ENCODE measurements around the gene OSBPL6.
A peak's percentile ranks its signal among the peaks of the same experiment; 100 is the strongest.
"Not testable (repeated sequence)": the region's sequence is repeated elsewhere in the genome, so short reads cannot be mapped to it uniquely, and the experiment has no call there.

OSBPL6 gene

DNA sequence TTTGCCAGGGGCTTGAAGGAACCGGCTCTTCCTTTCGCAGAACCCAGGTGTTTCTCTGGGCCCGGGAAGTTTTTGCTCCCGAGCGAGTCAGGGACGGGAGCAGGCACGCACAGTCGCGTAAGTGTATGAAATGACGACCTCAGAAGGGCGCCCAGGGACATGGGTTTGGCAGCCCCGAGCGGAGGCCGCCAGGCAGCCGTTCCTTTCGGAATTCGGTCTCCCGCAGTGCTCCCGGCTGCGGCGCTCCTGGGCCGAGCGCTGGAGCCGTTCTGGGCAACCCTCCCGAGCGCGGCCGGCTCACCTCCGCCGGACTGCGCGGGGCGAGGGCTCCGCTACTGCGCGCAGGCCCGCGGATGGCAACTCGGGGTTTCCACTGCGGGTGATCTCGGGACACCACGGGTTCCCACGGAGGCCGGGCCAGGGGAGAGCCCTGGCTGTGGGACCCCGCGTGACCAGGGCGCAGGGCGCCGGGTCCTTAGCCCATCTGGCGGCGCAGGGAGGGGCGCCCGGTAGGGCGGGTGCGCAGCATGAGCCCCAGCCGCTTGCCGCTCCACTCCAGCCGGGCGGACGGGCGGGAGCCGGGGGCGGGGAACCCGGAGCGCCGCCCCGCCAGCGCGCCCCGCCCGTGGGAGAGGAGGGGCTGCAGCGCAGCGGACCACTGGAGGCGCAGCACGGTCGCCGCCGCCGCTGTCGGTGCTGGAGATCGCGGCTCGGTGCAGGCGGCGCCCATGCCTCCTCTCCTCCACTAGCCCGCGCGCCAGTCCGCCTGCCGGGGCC lies at the start of gene OSBPL6:
OSBPL6 (plus strand) TSS at position 690 of the 777 bp plus-strand sequence. CDS start 111,673 bp downstream, outside the sequence.
- Histone ChIP-seq H3K36me3 (ENCODE audit: control insufficient read depth, insufficient read depth, low read length) (no peaks in the 10 kb centered on the region), H3K9ac (ENCODE audit: low read length) (peak within 1 kb of the TSS; percentile 57), H3K27me3 (ENCODE audit: control insufficient read depth, insufficient read depth, low read length) (peaks cover 35% of the 10 kb centered on the region), H3K4me1 (ENCODE audit: control insufficient read depth, insufficient read depth, low read length) (peaks cover 6% of the 10 kb centered on the region), H3K4me3 (ENCODE audit: low read length) (peak within 1 kb of the TSS; percentile 46), H3K9me3 (ENCODE audit: control insufficient read depth, low read length) (no peaks in the 10 kb centered on the region)

DNA sequence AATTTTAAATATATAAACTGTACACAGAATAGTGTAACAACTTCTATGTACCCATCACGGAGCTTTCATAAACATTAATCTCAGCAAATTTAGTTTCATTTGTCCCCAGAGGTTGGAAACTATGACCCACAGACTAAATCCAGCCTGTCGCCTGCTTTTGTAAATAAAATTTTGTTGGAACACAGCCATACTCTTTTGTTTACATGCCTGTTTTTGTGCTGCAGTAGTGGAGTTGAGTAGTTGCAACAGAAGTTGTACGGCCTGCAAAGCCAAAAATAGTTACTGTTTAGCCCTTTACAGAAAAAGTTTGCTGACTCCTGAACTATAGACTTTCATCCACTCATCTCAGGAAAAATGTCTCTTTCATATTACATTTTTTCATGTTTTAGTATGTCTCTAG lies 42.3 kb upstream of the OSBPL6 start:
- H3K9ac ChIP-seq (ENCODE audit: low read length), result no peak overlapping the region
- no peaks in the 10 kb centered on the region for H3K4me1 ChIP-seq (ENCODE audit: control insufficient read depth, insufficient read depth, low read length)
- H3K9me3 ChIP-seq (ENCODE audit: control insufficient read depth, low read length), result no peaks in the 10 kb centered on the region
- H3K4me3 ChIP-seq (ENCODE audit: low read length), result no peak overlapping the region
- no peaks in the 10 kb centered on the region for H3K36me3 ChIP-seq (ENCODE audit: control insufficient read depth, insufficient read depth, low read length)
- peaks cover 4% of the 10 kb centered on the region for H3K27me3 ChIP-seq (ENCODE audit: control insufficient read depth, insufficient read depth, low read length)

DNA sequence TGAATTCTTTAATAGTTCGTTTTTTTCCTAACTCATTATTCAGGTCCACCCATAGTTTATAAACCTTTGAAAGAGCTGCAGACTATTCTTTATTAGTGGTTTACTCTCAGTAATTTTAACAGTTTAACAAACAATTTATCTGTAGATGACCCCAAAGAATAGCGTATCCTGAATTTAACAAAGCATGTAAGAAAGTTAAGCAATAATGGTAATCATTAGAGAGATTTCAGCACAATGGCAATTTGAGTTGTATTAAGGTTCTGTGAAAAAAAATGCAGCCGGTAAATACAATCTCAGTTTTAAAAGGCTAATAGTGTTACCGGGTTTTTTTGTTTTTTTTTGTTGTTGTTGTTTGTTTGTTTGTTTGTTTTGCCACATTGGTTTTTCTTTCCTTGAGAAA lies 41.8 kb upstream of the OSBPL6 start:
- Histone ChIP-seq H3K4me3 (ENCODE audit: low read length) (no peak overlapping the region), H3K9ac (ENCODE audit: low read length) (no peak overlapping the region), H3K27me3 (ENCODE audit: control insufficient read depth, insufficient read depth, low read length) (peaks cover 4% of the 10 kb centered on the region), H3K4me1 (ENCODE audit: control insufficient read depth, insufficient read depth, low read length) (no peaks in the 10 kb centered on the region), H3K36me3 (ENCODE audit: control insufficient read depth, insufficient read depth, low read length) (no peaks in the 10 kb centered on the region), H3K9me3 (ENCODE audit: control insufficient read depth, low read length) (no peaks in the 10 kb centered on the region)

DNA sequence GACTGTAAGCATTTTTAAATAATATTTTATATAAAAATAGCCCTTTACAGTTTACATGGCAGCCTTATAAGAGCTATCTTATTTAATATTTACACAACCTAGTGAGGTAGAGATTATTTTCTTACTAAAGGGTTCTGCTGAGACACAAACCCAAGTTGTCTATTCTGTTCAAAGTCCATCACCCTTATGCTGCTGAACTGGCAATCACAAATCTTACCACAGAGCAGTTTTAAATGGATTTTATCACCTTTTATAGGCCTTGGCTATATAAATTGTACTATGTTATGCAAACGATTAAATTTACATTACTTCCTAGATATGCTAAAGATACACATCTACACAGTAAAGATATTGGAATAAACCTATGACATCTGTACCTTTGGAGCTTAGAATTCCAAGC lies 41.3 kb upstream of the OSBPL6 start:
- Histone ChIP-seq H3K9ac (ENCODE audit: low read length) (no peak overlapping the region), H3K4me3 (ENCODE audit: low read length) (no peak overlapping the region), H3K9me3 (ENCODE audit: control insufficient read depth, low read length) (no peaks in the 10 kb centered on the region)

DNA sequence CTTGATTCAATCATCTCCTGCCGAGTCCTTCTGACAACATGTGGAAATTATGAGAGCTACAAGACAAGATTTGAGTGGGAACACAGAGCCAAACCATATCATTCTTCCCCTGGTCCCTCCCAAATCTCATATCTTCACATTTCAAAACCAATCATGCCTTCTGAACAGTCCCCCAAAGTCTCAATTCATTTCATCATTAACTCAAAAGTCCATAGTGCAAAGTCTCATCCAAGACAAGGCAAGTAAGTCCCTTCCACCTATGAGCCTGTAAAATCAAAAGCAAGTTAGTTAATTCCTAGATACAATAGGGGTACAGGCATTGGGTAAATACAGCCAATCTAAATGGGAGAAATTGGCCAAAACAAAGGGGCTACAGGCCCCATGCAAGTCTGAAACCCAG lies 40.4 kb upstream of the OSBPL6 start:
- H3K9me3 ChIP-seq (ENCODE audit: control insufficient read depth, low read length); H3K4me1 ChIP-seq (ENCODE audit: control insufficient read depth, insufficient read depth, low read length); H3K27me3 ChIP-seq (ENCODE audit: control insufficient read depth, insufficient read depth, low read length); H3K36me3 ChIP-seq (ENCODE audit: control insufficient read depth, insufficient read depth, low read length); H3K4me3 ChIP-seq (ENCODE audit: low read length); H3K9ac ChIP-seq (ENCODE audit: low read length): not testable (repeated sequence)

More for the DNA sequence above, 41.3 kb upstream of the OSBPL6 start:
- H3K36me3 ChIP-seq (ENCODE audit: control insufficient read depth, insufficient read depth, low read length), result no peaks in the 10 kb centered on the region
- H3K4me1 ChIP-seq (ENCODE audit: control insufficient read depth, insufficient read depth, low read length), result no peaks in the 10 kb centered on the region
- H3K27me3 ChIP-seq (ENCODE audit: control insufficient read depth, insufficient read depth, low read length), result peaks cover 4% of the 10 kb centered on the region

DNA sequence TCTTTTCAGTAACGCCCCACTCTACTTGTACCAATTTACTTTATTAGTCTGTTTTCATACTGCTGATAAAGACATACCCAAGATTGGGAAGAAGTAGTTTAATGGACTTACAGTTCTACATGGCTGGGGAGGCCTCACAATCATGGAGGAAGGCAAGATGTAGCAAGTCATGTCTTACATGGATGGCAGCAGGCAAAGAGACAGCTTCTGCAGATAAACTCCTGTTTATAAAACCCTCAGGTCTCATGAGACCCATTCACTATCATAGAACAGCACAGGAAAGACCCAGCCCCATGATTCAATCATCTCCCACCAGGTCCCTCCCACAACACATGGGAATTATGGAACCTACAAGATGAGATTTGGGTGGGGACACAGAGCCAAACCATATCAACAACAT lies 38.8 kb upstream of the OSBPL6 start:
- no peak overlapping the region for H3K9ac ChIP-seq (ENCODE audit: low read length)
- H3K4me3 ChIP-seq (ENCODE audit: low read length), result no peak overlapping the region
- H3K36me3 ChIP-seq (ENCODE audit: control insufficient read depth, insufficient read depth, low read length), result no peaks in the 10 kb centered on the region
- peaks cover 4% of the 10 kb centered on the region for H3K27me3 ChIP-seq (ENCODE audit: control insufficient read depth, insufficient read depth, low read length)
- no peaks in the 10 kb centered on the region for H3K9me3 ChIP-seq (ENCODE audit: control insufficient read depth, low read length)
- H3K4me1 ChIP-seq (ENCODE audit: control insufficient read depth, insufficient read depth, low read length), result no peaks in the 10 kb centered on the region

DNA sequence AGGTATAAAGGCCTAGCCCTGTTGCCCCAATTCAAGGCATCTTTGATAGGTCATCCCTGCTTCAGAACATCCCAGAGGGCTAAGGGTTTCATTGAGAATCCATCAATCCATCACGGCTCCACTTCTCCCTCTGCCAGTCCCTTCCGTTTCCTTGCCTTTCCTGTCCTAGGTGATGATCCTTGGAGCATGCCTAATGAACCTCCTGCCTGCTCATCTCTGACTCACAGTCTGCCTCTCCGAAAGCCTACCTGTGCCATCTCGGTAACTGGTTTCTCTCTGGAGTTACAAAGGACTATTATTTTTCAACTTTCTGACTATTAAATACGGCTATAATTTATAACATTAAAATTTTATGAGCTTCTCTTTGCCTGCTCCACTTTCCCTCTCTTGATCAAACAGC lies 36.7 kb upstream of the OSBPL6 start:
- H3K4me3 ChIP-seq (ENCODE audit: low read length), result no peak overlapping the region
- peaks cover 4% of the 10 kb centered on the region for H3K27me3 ChIP-seq (ENCODE audit: control insufficient read depth, insufficient read depth, low read length)
- no peaks in the 10 kb centered on the region for H3K9me3 ChIP-seq (ENCODE audit: control insufficient read depth, low read length)
- no peaks in the 10 kb centered on the region for H3K36me3 ChIP-seq (ENCODE audit: control insufficient read depth, insufficient read depth, low read length)
- H3K4me1 ChIP-seq (ENCODE audit: control insufficient read depth, insufficient read depth, low read length), result no peaks in the 10 kb centered on the region
- H3K9ac ChIP-seq (ENCODE audit: low read length), result no peak overlapping the region

DNA sequence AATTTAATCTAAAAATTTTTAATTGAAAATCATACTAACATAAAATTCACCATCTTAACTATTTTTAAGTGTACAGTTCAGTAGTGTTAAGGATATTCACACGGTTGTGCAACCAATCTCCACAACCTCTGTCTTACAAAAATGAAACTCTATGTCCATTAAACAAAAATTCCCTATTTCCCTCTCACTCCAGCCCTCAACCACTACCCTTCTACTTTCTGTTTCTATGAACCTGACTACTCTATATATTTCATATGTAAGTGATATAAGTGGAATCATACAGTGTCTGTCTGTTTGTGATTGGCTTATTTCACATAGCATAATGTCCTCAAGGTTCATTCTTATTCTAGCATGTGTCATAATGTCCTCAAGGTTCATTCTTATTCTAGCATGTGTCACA lies 34.3 kb upstream of the OSBPL6 start:
- no peaks in the 10 kb centered on the region for H3K4me1 ChIP-seq (ENCODE audit: control insufficient read depth, insufficient read depth, low read length)
- H3K27me3 ChIP-seq (ENCODE audit: control insufficient read depth, insufficient read depth, low read length), result no peaks in the 10 kb centered on the region
- no peaks in the 10 kb centered on the region for H3K36me3 ChIP-seq (ENCODE audit: control insufficient read depth, insufficient read depth, low read length)
- H3K9ac ChIP-seq (ENCODE audit: low read length), result no peak overlapping the region
- no peak overlapping the region for H3K4me3 ChIP-seq (ENCODE audit: low read length)
- no peaks in the 10 kb centered on the region for H3K9me3 ChIP-seq (ENCODE audit: control insufficient read depth, low read length)

DNA sequence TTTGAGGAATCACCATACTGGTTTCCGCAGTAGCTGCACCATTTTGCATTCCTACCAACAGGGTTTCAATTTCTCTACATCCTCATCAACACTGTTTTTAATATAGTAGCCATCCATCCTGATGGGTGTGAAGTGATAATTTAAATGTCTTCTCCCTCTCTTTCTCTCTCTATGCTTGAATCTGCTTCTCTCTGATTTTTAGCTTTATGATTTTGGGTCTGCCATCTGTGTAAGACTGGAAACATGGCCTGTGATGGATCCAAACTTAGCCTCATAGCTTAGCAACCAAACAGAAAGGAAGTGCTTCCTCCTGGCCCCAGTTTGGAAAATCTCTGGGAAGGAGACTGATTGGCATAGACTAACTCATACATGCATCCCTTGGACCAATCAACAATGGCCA lies 33.7 kb upstream of the OSBPL6 start:
- no peak overlapping the region for H3K9ac ChIP-seq (ENCODE audit: low read length)
- H3K4me3 ChIP-seq (ENCODE audit: low read length), result no peak overlapping the region
- no peaks in the 10 kb centered on the region for H3K36me3 ChIP-seq (ENCODE audit: control insufficient read depth, insufficient read depth, low read length)
- H3K27me3 ChIP-seq (ENCODE audit: control insufficient read depth, insufficient read depth, low read length), result no peaks in the 10 kb centered on the region
- H3K4me1 ChIP-seq (ENCODE audit: control insufficient read depth, insufficient read depth, low read length), result no peaks in the 10 kb centered on the region
- H3K9me3 ChIP-seq (ENCODE audit: control insufficient read depth, low read length), result no peaks in the 10 kb centered on the region

DNA sequence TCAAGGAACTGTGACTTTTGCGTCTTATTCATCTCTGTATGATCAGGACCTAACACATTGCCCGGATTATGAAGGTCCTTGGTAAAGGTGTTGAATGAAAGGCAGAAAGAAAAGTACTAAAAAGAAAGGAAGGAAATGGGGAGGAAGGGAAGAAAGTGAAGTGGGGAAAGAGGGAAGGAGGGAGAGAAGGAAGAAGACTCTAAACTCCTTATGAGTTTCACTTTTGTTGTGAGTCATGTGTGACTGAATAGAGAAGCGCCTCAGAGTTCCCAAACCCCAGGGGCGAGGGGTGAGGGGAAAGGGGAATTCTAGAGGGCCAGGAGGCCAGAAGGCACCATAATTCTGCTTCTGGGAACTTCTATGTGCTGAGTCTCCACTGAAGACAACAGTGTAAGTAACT lies 30.9 kb upstream of the OSBPL6 start:
- no peaks in the 10 kb centered on the region for H3K36me3 ChIP-seq (ENCODE audit: control insufficient read depth, insufficient read depth, low read length)
- H3K27me3 ChIP-seq (ENCODE audit: control insufficient read depth, insufficient read depth, low read length), result no peaks in the 10 kb centered on the region
- H3K4me1 ChIP-seq (ENCODE audit: control insufficient read depth, insufficient read depth, low read length), result no peaks in the 10 kb centered on the region
- H3K9ac ChIP-seq (ENCODE audit: low read length), result no peak overlapping the region
- no peak overlapping the region for H3K4me3 ChIP-seq (ENCODE audit: low read length)
- no peaks in the 10 kb centered on the region for H3K9me3 ChIP-seq (ENCODE audit: control insufficient read depth, low read length)

DNA sequence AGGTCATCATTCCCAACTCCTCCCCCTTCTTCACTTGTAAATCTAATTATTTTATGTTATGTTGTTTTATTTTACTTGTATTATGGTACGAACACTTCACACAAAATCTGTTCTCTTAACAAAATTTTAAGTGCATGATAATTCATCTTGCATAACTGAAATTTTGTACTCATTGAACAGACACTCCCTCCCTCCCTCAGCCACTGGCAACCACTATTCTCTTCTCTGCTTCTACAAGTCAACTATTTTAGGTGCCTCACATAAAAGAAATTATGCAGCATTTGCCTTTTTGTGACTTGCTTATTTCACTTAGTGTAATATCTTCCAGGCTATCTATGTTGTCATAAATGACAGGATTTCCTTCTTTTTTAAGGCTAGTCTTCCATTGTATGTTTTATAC lies 30.4 kb upstream of the OSBPL6 start:
- no peaks in the 10 kb centered on the region for H3K36me3 ChIP-seq (ENCODE audit: control insufficient read depth, insufficient read depth, low read length)
- H3K4me1 ChIP-seq (ENCODE audit: control insufficient read depth, insufficient read depth, low read length), result no peaks in the 10 kb centered on the region
- no peak overlapping the region for H3K4me3 ChIP-seq (ENCODE audit: low read length)
- H3K27me3 ChIP-seq (ENCODE audit: control insufficient read depth, insufficient read depth, low read length), result no peaks in the 10 kb centered on the region
- no peak overlapping the region for H3K9ac ChIP-seq (ENCODE audit: low read length)
- no peaks in the 10 kb centered on the region for H3K9me3 ChIP-seq (ENCODE audit: control insufficient read depth, low read length)

DNA sequence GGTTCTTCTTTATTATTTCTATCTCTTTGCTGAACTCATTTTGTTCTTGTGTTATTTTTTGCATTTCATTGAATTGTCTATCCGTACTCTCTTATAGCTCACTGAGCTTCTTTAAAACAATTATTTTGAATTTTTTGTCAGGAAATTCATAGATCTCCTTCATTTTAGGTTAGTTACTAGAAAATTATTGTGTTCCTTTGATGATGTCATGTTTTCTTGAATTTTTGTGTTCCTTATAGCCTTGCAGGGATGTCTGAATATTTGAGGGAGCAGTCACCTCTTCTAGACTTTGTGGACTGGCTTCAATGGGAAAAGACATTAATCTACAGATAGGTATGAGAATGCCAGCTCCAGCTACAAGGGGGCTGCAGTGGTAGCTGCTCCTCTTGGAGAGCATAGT lies 20.7 kb upstream of the OSBPL6 start:
- Histone ChIP-seq H3K9ac (ENCODE audit: low read length) (no peak overlapping the region), H3K4me1 (ENCODE audit: control insufficient read depth, insufficient read depth, low read length) (no peaks in the 10 kb centered on the region), H3K4me3 (ENCODE audit: low read length) (no peak overlapping the region), H3K27me3 (ENCODE audit: control insufficient read depth, insufficient read depth, low read length) (no peaks in the 10 kb centered on the region), H3K9me3 (ENCODE audit: control insufficient read depth, low read length) (no peaks in the 10 kb centered on the region), H3K36me3 (ENCODE audit: control insufficient read depth, insufficient read depth, low read length) (no peaks in the 10 kb centered on the region)
